BE2C (cell line): ENCODE results near the gene ORM2.

Experiments
- DNase-seq: peaks from one replicate; pipeline ENCODE4 v3.0.0-alpha.2; 2020
- H3K27me3 ChIP-seq: fragments of 250-450 bp; sonication (Bioruptor Pico); 2 replicates; pipeline ENCODE4 v1.5.1; 2020; ENCODE audit warnings: mild to moderate bottlenecking
- H3K36me3 ChIP-seq: fragments of 250-450 bp; sonication (Bioruptor Pico); 2 replicates; pipeline ENCODE4 v1.5.1; 2020; ENCODE audit warnings: mild to moderate bottlenecking
- H3K4me1 ChIP-seq: fragments of 250-450 bp; sonication (Bioruptor Pico); 2 replicates; pipeline ENCODE4 v1.5.1; 2020
- H3K4me3 ChIP-seq: 2 replicates; pipeline ENCODE4 v1.5.1; 2011; ENCODE audit warnings: low read depth, low read length
- H3K9me3 ChIP-seq: fragments of 250-450 bp; sonication (Bioruptor Pico); 2 replicates; pipeline ENCODE4 v1.5.1; 2020
- TF ChIP-seq, protein P1 (sequence below): IDR thresholded peaks from 2 replicates; pipeline ENCODE4 v1.5.1; 2012; ENCODE audit warnings: mild to moderate bottlenecking, low read depth, low read length

The ORM2 gene

DNA sequence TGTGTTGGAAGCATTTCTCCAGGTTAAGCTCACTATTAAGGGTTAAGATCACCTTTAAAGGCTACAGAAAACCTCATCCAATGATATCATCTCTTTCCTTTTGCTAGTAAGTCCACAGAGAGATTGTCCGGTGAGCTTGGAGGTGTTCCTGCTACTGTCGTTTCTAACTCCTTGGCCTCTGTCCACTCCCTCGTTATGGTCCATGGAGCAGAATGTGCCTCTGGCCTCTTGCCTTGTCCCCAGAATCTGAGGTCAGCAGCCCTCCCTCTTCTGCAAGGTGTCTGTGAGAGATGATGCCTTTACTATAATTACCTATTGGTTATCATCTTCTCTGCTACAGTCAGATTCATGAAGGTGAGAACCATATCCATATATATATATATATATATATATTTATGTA is 15.0 kb downstream of the ORM2 start:
- Histone ChIP-seq H3K27me3 (no peaks in the 10 kb centered on the region), H3K9me3 (no peaks in the 10 kb centered on the region), H3K36me3 (no peaks in the 10 kb centered on the region), H3K4me1 (peaks cover 11% of the 10 kb centered on the region), H3K4me3 (no peak overlapping the region)
- TF ChIP-seq, protein P1, sequence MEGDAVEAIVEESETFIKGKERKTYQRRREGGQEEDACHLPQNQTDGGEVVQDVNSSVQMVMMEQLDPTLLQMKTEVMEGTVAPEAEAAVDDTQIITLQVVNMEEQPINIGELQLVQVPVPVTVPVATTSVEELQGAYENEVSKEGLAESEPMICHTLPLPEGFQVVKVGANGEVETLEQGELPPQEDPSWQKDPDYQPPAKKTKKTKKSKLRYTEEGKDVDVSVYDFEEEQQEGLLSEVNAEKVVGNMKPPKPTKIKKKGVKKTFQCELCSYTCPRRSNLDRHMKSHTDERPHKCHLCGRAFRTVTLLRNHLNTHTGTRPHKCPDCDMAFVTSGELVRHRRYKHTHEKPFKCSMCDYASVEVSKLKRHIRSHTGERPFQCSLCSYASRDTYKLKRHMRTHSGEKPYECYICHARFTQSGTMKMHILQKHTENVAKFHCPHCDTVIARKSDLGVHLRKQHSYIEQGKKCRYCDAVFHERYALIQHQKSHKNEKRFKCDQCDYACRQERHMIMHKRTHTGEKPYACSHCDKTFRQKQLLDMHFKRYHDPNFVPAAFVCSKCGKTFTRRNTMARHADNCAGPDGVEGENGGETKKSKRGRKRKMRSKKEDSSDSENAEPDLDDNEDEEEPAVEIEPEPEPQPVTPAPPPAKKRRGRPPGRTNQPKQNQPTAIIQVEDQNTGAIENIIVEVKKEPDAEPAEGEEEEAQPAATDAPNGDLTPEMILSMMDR: no peak
- no peak for DNase-seq

DNA sequence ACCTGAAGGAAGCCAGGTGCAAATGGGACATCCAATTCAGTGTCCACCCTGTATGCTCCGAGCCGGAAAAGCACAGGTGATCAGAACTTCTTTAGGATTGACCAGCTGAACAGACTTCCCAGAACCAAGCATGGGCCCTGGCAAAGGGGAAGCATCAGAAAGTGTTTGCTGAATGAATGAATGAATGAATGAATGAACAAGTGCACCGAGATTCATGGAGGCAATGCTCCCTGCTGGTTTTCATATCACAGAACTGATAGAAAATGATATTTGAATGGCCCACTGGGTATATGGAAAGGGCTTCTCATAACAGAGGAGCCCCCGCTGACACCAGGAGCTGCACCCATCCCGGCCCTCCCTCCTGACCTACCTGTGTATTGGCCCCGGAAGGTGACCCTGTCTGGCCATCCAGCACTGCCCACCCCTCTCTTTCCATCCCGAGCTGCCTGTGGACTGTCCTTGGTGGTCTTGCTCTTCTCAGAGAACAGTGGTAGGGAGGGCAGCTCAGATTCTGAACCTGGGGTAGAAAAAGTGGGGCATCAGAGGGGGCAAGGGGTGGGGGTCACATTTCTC is 15.9 kb downstream of the ORM2 start:
- H3K27me3 ChIP-seq: no peaks in the 10 kb centered on the region
- TF ChIP-seq, protein P1: no peak
- H3K4me1 ChIP-seq: peaks cover 11% of the 10 kb centered on the region
- no peak overlapping the region for H3K4me3 ChIP-seq
- no peaks in the 10 kb centered on the region for H3K9me3 ChIP-seq
- no peak for DNase-seq
- no peaks in the 10 kb centered on the region for H3K36me3 ChIP-seq

DNA sequence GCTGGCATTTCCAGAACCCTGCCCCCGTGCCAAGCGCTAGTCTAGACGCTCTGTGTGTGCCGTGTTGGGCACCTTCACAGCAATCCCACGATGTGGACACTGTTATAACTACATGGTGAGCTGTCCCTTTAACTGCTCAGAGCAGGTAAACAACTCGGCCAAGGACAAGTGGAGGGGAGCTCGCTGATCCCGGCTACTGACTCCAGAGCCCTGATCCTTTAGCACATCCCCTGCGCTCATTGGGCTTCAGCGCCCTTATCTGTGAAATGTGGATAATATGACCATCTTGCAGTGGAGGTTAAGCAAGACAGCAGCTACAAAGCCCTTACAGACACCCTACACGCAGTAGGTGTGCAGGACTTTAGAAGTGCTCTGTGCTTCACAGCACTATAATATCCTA is 16.5 kb downstream of the ORM2 start:
- no peak overlapping the region for H3K4me3 ChIP-seq
- H3K36me3 ChIP-seq: no peaks in the 10 kb centered on the region
- no peaks in the 10 kb centered on the region for H3K9me3 ChIP-seq
- DNase-seq: no peak
- peaks cover 11% of the 10 kb centered on the region for H3K4me1 ChIP-seq
- no peaks in the 10 kb centered on the region for H3K27me3 ChIP-seq
- TF ChIP-seq, protein P1: no peak

DNA sequence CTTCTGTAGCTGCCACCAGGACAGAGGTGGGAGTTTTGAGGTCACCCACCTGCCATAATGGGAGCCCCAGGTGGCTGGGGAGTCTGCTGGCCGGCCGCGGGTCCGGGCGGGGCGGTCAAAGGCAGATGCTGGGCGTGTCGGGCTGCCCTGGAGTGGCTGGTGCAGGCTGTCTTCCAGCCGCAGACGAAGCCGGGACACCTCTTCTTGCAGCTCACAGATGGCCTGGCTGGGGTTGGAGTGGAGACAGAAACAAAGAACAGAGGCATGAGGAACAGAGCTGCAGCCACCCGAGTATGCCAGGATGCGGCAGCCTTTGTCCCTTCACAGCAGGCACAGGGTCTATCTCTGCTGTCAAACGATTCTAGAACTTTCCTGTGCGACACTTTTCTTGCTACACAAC is 18.0 kb downstream of the ORM2 start:
- TF ChIP-seq, protein P1: no peak
- H3K4me1 ChIP-seq: peaks cover 11% of the 10 kb centered on the region
- H3K4me3 ChIP-seq: no peak overlapping the region
- H3K27me3 ChIP-seq: no peaks in the 10 kb centered on the region
- H3K9me3 ChIP-seq: no peaks in the 10 kb centered on the region
- H3K36me3 ChIP-seq: no peaks in the 10 kb centered on the region
- no peak for DNase-seq

DNA sequence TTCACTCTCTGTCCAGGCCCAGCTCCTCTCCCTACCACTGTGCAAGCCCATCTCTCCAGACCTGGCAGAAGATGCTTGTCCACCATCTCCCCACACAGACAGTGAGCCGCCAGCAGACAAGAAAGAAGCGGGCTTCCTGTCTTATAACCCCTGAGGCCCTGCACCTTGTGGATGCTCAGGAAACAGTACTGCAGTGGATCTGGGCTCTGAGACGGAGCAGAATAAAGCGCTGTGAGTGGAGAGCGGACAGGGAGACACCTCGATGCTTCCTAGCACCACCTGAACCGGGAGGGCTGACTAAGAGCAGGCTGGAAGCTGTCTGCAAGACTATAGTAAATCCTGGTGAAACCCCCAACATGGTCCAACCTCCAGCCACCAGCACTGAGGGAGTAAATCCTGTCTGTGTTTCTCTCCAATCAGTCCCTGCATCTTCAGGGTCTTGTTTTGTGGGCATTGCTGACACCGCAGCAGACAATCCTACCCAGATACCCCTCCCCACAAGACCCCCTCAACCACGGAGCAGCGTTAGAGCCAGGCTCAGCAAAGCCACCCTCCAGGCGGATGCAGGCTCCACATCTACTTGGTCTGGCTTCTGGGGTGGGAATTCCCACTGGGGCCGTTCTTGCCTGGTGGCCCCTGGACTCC is 18.7 kb downstream of the ORM2 start:
- H3K36me3 ChIP-seq: no peaks in the 10 kb centered on the region
- no peak for DNase-seq
- peaks cover 11% of the 10 kb centered on the region for H3K4me1 ChIP-seq
- TF ChIP-seq, protein P1: no peak
- peak overlapping the region; percentile 12; the same call in 1 of the 2 replicates for H3K4me3 ChIP-seq
- H3K9me3 ChIP-seq: no peaks in the 10 kb centered on the region
- no peaks in the 10 kb centered on the region for H3K27me3 ChIP-seq

DNA sequence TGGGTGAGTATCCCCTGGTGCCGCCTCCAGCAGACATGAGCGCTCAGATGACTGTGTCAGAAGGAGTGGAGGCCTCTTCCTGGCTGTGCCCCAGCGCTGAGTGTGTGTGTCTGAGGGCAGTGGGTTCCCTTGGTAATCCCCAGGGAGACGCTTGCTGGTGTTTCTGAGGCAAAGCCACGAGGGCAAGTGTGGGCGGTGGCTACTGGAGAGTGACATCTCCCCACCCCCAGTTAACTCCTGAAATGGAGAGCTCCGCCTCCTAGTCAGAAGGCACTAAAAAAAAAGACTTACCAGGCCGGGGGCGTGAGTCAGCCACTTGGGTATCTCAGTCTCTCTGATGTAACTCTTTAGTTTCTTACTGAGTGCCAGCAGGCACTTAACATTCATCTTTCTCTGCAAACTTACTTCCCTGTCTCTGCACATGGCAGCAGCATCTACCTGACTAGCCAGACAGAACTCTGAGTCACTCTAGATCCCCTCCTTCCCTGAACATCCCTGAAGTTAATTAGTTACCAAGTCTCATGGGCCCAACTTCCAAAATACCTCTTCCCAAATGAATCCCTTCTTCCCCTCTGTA is 19.3 kb downstream of the ORM2 start:
- H3K36me3 ChIP-seq: no peaks in the 10 kb centered on the region
- H3K27me3 ChIP-seq: no peaks in the 10 kb centered on the region
- no peaks in the 10 kb centered on the region for H3K9me3 ChIP-seq
- H3K4me1 ChIP-seq: peaks cover 11% of the 10 kb centered on the region
- DNase-seq: peak; percentile 84
- TF ChIP-seq, protein P1: no peak
- no peak overlapping the region; the same call in 1 of the 2 replicates for H3K4me3 ChIP-seq
